Trophoblast cell (in vitro differentiated cells and primary cell): ENCODE results near the gene MOV10L1.

ENCODE experiments used
- DNase-seq, 2 donors: peaks; one replicate each; pipeline ENCODE4 v3.0.0-alpha.2; 2016
- H2AFZ ChIP-seq: 2 replicates; pipeline ENCODE4 v1.6.1; 2013; ENCODE audit warnings: low read length, moderate library complexity, mild to moderate bottlenecking; ENCODE audit not compliant: insufficient read depth, poor library complexity
- H2AK5ac ChIP-seq: 2 replicates; pipeline ENCODE4 v1.6.1; 2013; ENCODE audit warnings: mild to moderate bottlenecking, low read length
- H2BK120ac ChIP-seq: 2 replicates; pipeline ENCODE4 v1.6.1; 2013; ENCODE audit warnings: low read length, mild to moderate bottlenecking, moderate library complexity; ENCODE audit not compliant: insufficient read depth, poor library complexity
- H2BK12ac ChIP-seq: 2 replicates; pipeline ENCODE4 v1.6.1; 2013; ENCODE audit warnings: mild to moderate bottlenecking, low read length, moderate library complexity
- H2BK5ac ChIP-seq: 2 replicates; pipeline ENCODE4 v1.6.1; 2013; ENCODE audit warnings: low read length, low read depth, moderate library complexity, mild to moderate bottlenecking; ENCODE audit not compliant: poor library complexity
- H3K14ac ChIP-seq: 2 replicates; pipeline ENCODE4 v1.6.1; 2013; ENCODE audit warnings: mild to moderate bottlenecking, low read length
- H3K18ac ChIP-seq: 2 replicates; pipeline ENCODE4 v1.6.1; 2013; ENCODE audit warnings: mild to moderate bottlenecking, low read length
- H3K23ac ChIP-seq: 2 replicates; pipeline ENCODE4 v1.6.1; 2013; ENCODE audit warnings: low read length
- H3K27ac ChIP-seq: 2 replicates; pipeline ENCODE4 v1.5.1; 2013; ENCODE audit warnings: low read depth, mild to moderate bottlenecking, inconsistent platforms, low read length, moderate library complexity
- H3K27me3 ChIP-seq: 2 replicates; pipeline ENCODE4 v1.6.1; 2013; ENCODE audit warnings: inconsistent platforms, mild to moderate bottlenecking, low read length, moderate library complexity; ENCODE audit not compliant: insufficient read depth
- H3K36me3 ChIP-seq, 2 experiments: 1 replicate in 1 of 2; 2 replicates in 1 of 2; pipeline ENCODE4 v1.6.1; 2013; ENCODE audit warnings: low read length in 2 of 2, mild to moderate bottlenecking in 2 of 2, moderate library complexity in 1 of 2; ENCODE audit not compliant: insufficient read depth in 2 of 2, control insufficient read depth in 1 of 2
- H3K4ac ChIP-seq: 2 replicates; pipeline ENCODE4 v1.6.1; 2013; ENCODE audit warnings: low read depth, mild to moderate bottlenecking, low read length, moderate library complexity
- H3K4me1 ChIP-seq, 2 experiments: 1 replicate in 1 of 2; 2 replicates in 1 of 2; pipeline ENCODE4 v1.6.1; 2013; ENCODE audit warnings: low read length in 2 of 2, mild to moderate bottlenecking in 2 of 2, moderate library complexity in 1 of 2; ENCODE audit not compliant: insufficient read depth in 2 of 2, control insufficient read depth in 1 of 2
- H3K4me2 ChIP-seq: 2 replicates; pipeline ENCODE4 v1.6.1; 2013; ENCODE audit warnings: inconsistent platforms, mild to moderate bottlenecking, low read length, moderate library complexity
- H3K4me3 ChIP-seq: 2 replicates; pipeline ENCODE4 v1.5.1; 2013; ENCODE audit warnings: mild to moderate bottlenecking, low read depth, low read length, inconsistent platforms
- H3K79me1 ChIP-seq: one replicate; pipeline ENCODE4 v1.6.1; 2013; ENCODE audit warnings: low read length
- H3K79me2 ChIP-seq: 2 replicates; pipeline ENCODE4 v1.6.1; 2013; ENCODE audit warnings: low read length, mild to moderate bottlenecking; ENCODE audit not compliant: control insufficient read depth, insufficient read depth, poor library complexity
- H3K9ac ChIP-seq: 2 replicates; pipeline ENCODE4 v1.6.1; 2013; ENCODE audit warnings: mild to moderate bottlenecking, low read length
- H3K9me3 ChIP-seq: 2 replicates; pipeline ENCODE4 v1.6.1; 2013; ENCODE audit warnings: low read depth, mild to moderate bottlenecking, control low read depth, inconsistent platforms, low read length; ENCODE audit not compliant: insufficient read depth
- H4K12ac ChIP-seq: 2 replicates; pipeline ENCODE4 v1.6.1; 2013; ENCODE audit warnings: low read depth, mild to moderate bottlenecking, low read length, moderate library complexity
- H4K8ac ChIP-seq: 2 replicates; pipeline ENCODE4 v1.6.1; 2013; ENCODE audit warnings: low read depth, mild to moderate bottlenecking, low read length, moderate library complexity
- H4K91ac ChIP-seq: one replicate; pipeline ENCODE4 v1.6.1; 2013; ENCODE audit warnings: low read depth, mild to moderate bottlenecking, low read length, moderate library complexity
- WGBS: extraction: QIAGEN DNeasy Blood & Tissue Kit; methylation state at CpG from one replicate; pipeline ENCODE4 v1.1.7; 2013; ENCODE audit warnings: missing lambda C conversion rate; ENCODE audit not compliant: insufficient read length, insufficient coverage; ENCODE audit errors: extremely low coverage; 5-methylcytosine and 5-hydroxymethylcytosine counted together

MOV10L1 gene

GRCh38 chr22:50048061-50048765, 41.6 kb upstream of the MOV10L1 start:
- Histone ChIP-seq H3K79me2 (no peaks in the 10 kb centered on the region), H3K9ac (no peak overlapping the region), H3K14ac (no peak overlapping the region), H4K91ac (no peak overlapping the region), H2BK120ac (no peak overlapping the region), H3K9me3 (no peaks in the 10 kb centered on the region), H3K23ac (no peak overlapping the region), H3K4me3 (no peak overlapping the region), H2BK12ac (no peak overlapping the region), H3K4ac (no peak overlapping the region), H3K4me2 (no peak overlapping the region), H3K79me1 (no peaks in the 10 kb centered on the region), H3K27me3 (no peaks in the 10 kb centered on the region), H3K4me1 (no peaks in the 10 kb centered on the region), H3K18ac (no peak overlapping the region), H2BK5ac (no peak overlapping the region), H3K36me3 (no peaks in the 10 kb centered on the region), H2AK5ac (no peak overlapping the region), H2AFZ (no peak overlapping the region), H4K12ac (no peak overlapping the region), H4K8ac (no peak overlapping the region), H3K27ac (no peak overlapping the region)
- no CpG with 5 or more reads among the region's 12 CpGs for WGBS
- DNase-seq, result no peak

GRCh38 chr22:50048836-50049235, 41.0 kb upstream of the MOV10L1 start:
- H3K9me3 ChIP-seq, result peaks cover 3% of the 10 kb centered on the region
- no peak overlapping the region for H2AFZ ChIP-seq
- H3K14ac ChIP-seq, result no peak overlapping the region
- H3K4ac ChIP-seq, result no peak overlapping the region
- no peaks in the 10 kb centered on the region for H3K79me2 ChIP-seq
- no peak overlapping the region for H4K91ac ChIP-seq
- H3K18ac ChIP-seq, result no peak overlapping the region
- no peak overlapping the region for H2BK12ac ChIP-seq
- H4K12ac ChIP-seq, result no peak overlapping the region
- no peaks in the 10 kb centered on the region for H3K4me1 ChIP-seq
- WGBS, result no CpG with 5 or more reads among the region's 17 CpGs
- no peak overlapping the region for H2BK5ac ChIP-seq
- H3K4me2 ChIP-seq, result no peak overlapping the region
- no peak for DNase-seq
- H3K23ac ChIP-seq, result no peak overlapping the region
- H3K36me3 ChIP-seq, result no peaks in the 10 kb centered on the region
- no peak overlapping the region for H2BK120ac ChIP-seq
- H3K4me3 ChIP-seq, result no peak overlapping the region
- no peak overlapping the region for H3K27ac ChIP-seq
- no peaks in the 10 kb centered on the region for H3K27me3 ChIP-seq
- H3K79me1 ChIP-seq, result no peaks in the 10 kb centered on the region
- no peak overlapping the region for H2AK5ac ChIP-seq
- no peak overlapping the region for H4K8ac ChIP-seq
- H3K9ac ChIP-seq, result no peak overlapping the region

DNA sequence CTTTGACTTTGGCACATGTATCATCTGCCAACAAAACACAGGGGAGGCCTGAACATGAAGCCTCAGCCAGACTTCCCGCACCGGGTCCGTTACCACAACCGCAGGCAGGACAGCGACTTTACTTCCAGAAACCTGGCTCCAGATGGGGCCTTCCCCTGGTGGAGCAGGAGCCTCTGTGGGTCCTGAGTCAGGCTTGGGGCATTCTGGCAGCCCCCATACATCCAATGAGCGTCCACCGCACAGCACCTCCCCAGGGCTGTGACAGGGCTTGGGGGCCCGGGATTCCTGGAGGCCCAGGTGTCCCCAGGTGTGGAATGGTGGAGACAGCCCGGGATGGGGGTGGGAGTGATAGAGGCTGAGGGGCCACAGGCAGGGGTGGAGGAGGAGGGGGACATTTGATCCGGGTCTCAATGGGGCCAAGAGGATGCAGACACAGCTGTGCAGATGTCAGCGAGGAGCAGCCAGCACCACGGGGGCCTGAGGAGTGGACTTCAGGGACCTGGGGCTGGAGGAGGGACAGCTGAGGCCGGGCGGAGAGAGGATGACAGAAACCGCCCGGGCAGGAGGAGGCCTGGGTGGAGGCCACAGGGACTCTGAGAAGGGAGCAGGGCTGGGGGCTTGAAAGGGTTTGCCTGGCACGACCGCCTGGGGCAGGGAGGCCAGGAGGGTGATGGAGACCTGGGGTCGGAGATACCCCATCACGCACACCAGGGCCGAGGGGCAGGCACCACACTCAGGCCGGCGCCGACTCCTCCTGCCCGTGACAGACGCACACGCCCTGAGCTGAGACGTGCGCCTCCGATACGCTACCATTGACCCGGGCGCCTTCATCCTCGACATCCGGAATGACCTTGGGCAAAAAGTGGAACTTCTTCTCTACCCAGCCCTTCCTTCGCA, 40.3 kb upstream of the MOV10L1 start:
- H3K18ac ChIP-seq, result no peak overlapping the region
- H3K36me3 ChIP-seq, result no peaks in the 10 kb centered on the region
- H3K79me2 ChIP-seq, result no peaks in the 10 kb centered on the region
- no peak overlapping the region for H3K27ac ChIP-seq
- no peak overlapping the region for H4K8ac ChIP-seq
- H3K4me3 ChIP-seq, result no peak overlapping the region
- H2BK120ac ChIP-seq, result no peak overlapping the region
- H3K23ac ChIP-seq, result no peak overlapping the region
- no peak overlapping the region for H2BK12ac ChIP-seq
- H3K14ac ChIP-seq, result no peak overlapping the region
- no peak overlapping the region for H2AFZ ChIP-seq
- H2BK5ac ChIP-seq, result no peak overlapping the region
- WGBS, result no CpG with 5 or more reads among the region's 36 CpGs
- no peak overlapping the region for H3K4me2 ChIP-seq
- H3K4me1 ChIP-seq, result no peaks in the 10 kb centered on the region
- H3K4ac ChIP-seq, result no peak overlapping the region
- H3K27me3 ChIP-seq, result no peaks in the 10 kb centered on the region
- no peaks in the 10 kb centered on the region for H3K79me1 ChIP-seq
- no peak for DNase-seq
- no peak overlapping the region for H4K12ac ChIP-seq
- H4K91ac ChIP-seq, result no peak overlapping the region
- no peak overlapping the region for H2AK5ac ChIP-seq
- H3K9me3 ChIP-seq, result peaks cover 4% of the 10 kb centered on the region
- H3K9ac ChIP-seq, result no peak overlapping the region

GRCh38 chr22:50051930-50052329, 37.9 kb upstream of the MOV10L1 start:
- Histone ChIP-seq H3K9ac (no peak overlapping the region), H2AFZ (no peak overlapping the region), H3K79me1 (no peaks in the 10 kb centered on the region), H2BK120ac (no peak overlapping the region), H4K12ac (no peak overlapping the region), H2AK5ac (no peak overlapping the region), H4K91ac (no peak overlapping the region), H4K8ac (no peak overlapping the region), H3K23ac (no peak overlapping the region), H3K27ac (no peak overlapping the region), H2BK5ac (no peak overlapping the region), H3K79me2 (no peaks in the 10 kb centered on the region), H3K9me3 (peaks cover 4% of the 10 kb centered on the region), H3K4me1 (no peaks in the 10 kb centered on the region), H3K18ac (no peak overlapping the region), H3K4me2 (no peak overlapping the region), H3K36me3 (no peaks in the 10 kb centered on the region), H3K4ac (no peak overlapping the region), H3K4me3 (no peak overlapping the region), H3K14ac (no peak overlapping the region), H3K27me3 (peaks cover 4% of the 10 kb centered on the region), H2BK12ac (no peak overlapping the region)
- WGBS, result no CpG with 5 or more reads among the region's 18 CpGs
- no peak for DNase-seq
